GM12873 (cell line): ENCODE results near the gene SLC15A3.

ENCODE experiments used
- TF ChIP-seq, protein P1 (sequence below): IDR thresholded peaks from 2 replicates; pipeline ENCODE4 v1.5.1; 2012; ENCODE audit warnings: low read depth, mild to moderate bottlenecking, moderate library complexity, low read length, control low read depth; ENCODE audit not compliant: insufficient read depth; ENCODE audit errors: missing control alignments

The SLC15A3 gene

DNA sequence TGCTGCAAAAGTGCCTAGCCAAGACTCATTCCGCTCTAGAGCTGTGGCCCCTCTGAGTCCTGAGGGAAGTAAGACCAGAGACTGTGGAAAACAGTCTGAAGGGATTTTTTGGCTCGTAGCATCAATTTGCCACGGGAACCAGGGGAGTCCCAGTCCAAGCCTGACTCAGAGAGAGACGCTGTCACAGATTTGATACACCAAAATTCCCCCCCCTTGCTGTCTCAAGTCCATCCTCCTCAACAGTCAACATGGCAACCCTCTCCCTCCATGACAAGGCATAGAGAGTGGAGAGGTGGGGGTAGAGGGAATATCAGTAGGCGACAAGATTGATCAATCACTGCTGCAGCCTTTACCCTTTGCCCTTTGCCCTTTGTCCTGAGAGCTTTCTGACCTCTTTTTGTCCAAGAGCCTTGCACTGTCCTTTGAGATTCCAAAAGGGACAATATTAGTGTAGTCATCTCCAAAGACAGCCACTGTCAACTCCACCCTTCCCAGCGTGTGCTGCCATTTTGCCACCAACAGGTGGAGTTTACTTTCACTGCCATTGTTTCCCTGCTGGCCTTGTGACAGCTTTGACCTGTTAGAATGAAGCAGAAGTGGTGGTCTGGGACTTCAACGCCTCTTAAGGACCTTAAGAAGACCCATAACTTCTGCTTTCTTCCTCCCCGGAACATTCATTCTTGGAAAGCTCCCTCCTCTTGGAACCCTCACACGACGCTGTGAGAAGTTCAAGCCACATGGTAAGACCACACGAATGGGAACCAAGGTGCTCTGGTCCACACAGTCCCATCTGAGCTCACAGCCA, 7.3 kb downstream of the SLC15A3 start:
- TF ChIP-seq, protein P1, sequence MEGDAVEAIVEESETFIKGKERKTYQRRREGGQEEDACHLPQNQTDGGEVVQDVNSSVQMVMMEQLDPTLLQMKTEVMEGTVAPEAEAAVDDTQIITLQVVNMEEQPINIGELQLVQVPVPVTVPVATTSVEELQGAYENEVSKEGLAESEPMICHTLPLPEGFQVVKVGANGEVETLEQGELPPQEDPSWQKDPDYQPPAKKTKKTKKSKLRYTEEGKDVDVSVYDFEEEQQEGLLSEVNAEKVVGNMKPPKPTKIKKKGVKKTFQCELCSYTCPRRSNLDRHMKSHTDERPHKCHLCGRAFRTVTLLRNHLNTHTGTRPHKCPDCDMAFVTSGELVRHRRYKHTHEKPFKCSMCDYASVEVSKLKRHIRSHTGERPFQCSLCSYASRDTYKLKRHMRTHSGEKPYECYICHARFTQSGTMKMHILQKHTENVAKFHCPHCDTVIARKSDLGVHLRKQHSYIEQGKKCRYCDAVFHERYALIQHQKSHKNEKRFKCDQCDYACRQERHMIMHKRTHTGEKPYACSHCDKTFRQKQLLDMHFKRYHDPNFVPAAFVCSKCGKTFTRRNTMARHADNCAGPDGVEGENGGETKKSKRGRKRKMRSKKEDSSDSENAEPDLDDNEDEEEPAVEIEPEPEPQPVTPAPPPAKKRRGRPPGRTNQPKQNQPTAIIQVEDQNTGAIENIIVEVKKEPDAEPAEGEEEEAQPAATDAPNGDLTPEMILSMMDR: peak; percentile 57

GRCh38 chr11:60942970-60943565, 8.9 kb downstream of the SLC15A3 start:
- TF ChIP-seq, protein P1: no peak

DNA sequence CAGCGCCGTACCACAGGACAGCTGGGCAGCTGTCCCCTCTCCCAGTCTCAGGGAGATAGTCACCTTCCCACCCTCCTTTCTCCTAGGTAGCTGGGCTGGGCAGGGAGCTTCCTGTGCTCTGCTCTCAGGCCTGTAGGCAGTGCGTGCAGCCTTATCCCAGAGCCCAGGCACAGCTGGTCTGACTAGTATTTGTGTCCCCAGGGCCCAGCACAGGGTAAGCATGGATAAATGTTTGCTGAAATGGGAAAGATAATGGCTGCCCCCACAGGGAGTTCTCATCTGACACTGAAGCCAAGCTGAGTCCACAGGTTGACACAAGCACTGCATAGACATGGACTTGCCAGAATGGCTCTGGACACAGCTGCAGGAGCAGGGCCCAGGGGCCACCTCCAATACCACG, 9.8 kb downstream of the SLC15A3 start:
- TF ChIP-seq, protein P1: no peak

DNA sequence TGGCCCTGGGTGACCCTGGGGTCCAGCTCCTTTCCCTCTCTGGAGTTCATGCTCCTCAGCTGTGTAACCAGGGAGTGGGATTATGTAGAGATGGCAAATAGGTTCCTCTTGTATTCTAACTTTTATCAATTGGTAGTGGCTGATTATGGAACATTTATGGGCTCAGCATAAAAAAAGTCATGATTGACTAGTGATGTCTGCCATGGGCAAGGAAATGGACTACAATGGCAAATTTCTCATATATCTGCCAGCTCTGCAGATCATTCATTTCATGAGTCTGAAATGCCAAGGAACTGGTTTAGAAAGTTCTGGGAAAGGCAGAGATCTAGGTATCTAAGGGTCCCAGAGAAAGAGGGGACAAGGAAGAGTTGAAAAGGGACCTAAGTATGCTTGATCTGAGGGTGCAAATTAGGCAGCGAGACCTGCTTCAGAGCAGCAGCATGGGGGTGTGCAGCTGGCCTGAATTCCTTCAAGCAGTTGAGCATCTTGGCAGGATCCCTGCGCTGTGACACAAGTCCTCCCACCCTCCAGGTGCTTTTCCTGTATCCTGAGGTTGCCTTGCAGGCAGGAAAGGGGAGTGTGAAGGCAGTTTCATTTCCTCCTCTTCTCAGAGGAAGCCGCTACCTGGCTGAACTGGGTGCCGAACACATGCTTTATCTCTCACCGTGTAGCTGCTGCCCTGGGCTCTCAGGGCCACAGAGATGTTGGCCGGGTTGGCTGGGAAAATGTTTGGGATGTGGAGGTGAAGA, 10.4 kb downstream of the SLC15A3 start:
- TF ChIP-seq, protein P1: no peak

- TF ChIP-seq, protein P1: no peak
These were observed 12.1 kb downstream of the SLC15A3 start for GRCh38 chr11:60939855-60940254.

DNA sequence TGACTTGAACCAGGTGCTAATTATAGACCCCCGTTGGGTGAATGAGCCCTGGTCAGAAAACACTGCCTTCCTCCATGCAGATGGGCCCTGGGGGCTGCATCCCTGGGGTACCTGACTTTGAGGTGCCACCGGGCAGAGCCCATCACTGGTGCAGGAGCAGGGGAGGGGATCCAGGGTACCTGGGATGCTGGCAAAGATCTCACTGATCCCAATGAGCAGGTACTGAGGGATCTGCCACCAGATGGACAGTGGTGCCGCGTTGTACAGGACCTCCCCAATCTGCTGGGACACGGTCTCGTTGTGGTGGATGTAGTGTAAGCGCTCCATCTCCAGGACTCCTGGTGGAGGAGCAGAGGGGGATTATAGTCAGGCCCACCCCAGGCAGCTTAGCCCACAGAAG, 12.7 kb downstream of the SLC15A3 start:
- TF ChIP-seq, protein P1: no peak

GRCh38 chr11:60938500-60938899, 13.5 kb downstream of the SLC15A3 start:
- TF ChIP-seq, protein P1: no peak
